ENCODE measurements around the gene REPS2.

Gene REPS2

DNA sequence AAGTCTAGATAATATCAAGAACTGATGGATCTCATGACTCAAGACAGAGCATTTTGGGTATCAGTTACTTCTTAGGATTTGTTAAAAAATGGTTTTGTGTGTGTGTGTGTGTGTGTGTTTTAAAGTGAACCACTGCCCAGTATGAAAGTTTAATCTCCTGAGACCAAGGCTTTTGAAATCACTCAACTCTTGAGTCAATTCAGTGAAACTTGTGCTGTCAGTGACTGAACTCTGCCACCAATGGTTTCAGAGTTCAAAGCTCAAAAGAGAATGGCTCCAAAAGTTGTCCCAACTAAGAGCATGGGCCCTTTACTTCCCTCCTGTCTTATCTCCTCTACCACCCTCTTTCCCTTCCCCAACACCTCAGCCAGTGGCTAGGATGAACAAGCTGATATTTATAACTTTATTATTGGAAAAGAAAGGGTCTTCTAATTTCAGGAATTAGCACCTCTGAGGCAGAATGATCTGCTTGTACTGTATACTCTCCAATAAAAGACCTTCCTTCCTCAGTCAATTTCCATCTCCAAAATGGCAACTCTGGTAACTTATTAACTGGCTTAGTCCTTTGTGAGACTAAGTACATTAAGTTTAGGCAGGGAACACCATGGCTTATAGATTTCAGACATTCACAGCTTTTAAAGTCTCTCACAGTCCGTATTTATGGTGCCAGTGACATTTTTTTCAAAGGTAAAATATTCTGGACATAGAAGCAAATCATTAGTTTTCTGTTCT lies 152.2 kb downstream of the REPS2 start:
- TF ChIP-seq CTCF (IDR thresholded peaks at IDR 0.05; ENCODE audit: low read depth, low read length, missing control alignments): no peak
- no peak for DNase-seq (ENCODE audit: low read depth)
- H3K4me3 ChIP-seq (ENCODE audit: low read depth, low read length): no peak overlapping the region

- TF ChIP-seq CTCF (IDR thresholded peaks at IDR 0.05; ENCODE audit: low read depth, low read length, missing control alignments): no peak
- no peak for DNase-seq (ENCODE audit: low read depth)
- no peak overlapping the region for H3K4me3 ChIP-seq (ENCODE audit: low read depth, low read length)
Measured at GRCh38 chrX:17104433-17104832, 158.0 kb downstream of the REPS2 start.

DNA sequence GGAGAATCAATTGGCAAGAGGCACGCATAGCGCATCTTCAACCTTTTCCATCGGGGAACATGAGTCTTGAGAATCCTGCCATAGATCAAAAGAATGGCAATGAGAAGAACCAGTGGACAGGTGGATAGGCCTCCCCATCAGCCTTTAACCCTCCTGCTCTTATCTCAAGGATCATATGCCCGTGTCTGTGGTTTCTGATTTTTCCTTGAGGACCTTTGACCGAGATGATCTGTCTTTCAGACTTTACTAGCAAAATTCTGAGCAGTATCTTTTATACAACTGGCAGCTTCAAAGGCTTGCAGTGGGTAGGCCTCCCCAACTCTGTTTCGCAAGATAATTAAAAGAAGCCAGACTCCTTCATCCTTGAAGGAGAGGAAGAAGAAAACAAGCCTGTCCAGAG lies 174.4 kb downstream of the REPS2 start:
- no peak for DNase-seq (ENCODE audit: low read depth)
- TF ChIP-seq CTCF (IDR thresholded peaks at IDR 0.05; ENCODE audit: low read depth, low read length, missing control alignments): no peak
- no peak overlapping the region for H3K4me3 ChIP-seq (ENCODE audit: low read depth, low read length)

- no peak for TF ChIP-seq CTCF (IDR thresholded peaks at IDR 0.05; ENCODE audit: low read depth, low read length, missing control alignments)
- H3K4me3 ChIP-seq (ENCODE audit: low read depth, low read length): no peak overlapping the region
Measured at GRCh38 chrX:17154001-17154400, 207.5 kb downstream of the REPS2 start.

GRCh38 chrX:17160975-17161374 lies 214.5 kb downstream of the REPS2 start:
- no peak for TF ChIP-seq CTCF (IDR thresholded peaks at IDR 0.05; ENCODE audit: low read depth, low read length, missing control alignments)
- H3K4me3 ChIP-seq (ENCODE audit: low read depth, low read length): no peak overlapping the region
- DNase-seq (ENCODE audit: low read depth): no peak

More at GRCh38 chrX:17154001-17154400, 207.5 kb downstream of the REPS2 start:
- DNase-seq (ENCODE audit: low read depth): no peak

DNA sequence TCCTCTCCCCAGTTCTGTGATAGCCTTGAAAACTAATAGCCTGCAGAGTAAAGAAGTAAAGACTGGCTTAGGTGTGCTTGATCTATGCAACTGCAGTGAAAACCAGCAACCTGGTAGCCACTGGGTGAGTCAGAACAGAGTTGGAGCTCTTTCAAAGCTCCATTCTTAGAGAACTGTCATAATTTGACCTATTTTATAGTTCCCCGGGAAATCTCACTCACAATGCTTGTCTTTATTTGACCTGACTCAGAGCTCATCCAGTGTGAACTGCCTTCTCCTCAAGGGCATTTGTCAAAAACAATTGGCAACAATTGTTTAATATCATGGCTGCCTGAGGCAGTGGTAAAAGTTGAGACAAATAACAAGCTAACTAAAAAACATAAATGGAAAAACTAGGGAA lies 215.5 kb downstream of the REPS2 start:
- DNase-seq (ENCODE audit: low read depth): no peak
- TF ChIP-seq CTCF (IDR thresholded peaks at IDR 0.05; ENCODE audit: low read depth, low read length, missing control alignments): no peak
- no peak overlapping the region for H3K4me3 ChIP-seq (ENCODE audit: low read depth, low read length)

DNA sequence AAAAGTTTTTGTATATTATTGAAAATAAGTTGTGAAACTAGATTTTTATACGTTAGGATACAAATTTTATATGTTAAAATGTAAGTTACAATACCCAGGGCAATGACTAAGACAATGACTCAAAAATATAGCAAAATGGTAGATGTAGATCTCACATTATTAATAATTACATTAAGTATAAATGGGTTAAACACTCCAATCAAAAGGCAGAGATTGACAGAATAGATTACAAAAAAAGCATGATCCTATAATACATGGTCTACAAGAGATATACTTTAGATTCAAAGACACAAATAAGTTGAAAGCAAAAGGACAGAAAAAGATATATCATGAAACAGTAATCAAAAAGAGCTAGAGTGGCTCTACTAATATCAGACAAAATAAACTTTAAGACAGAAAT lies 217.6 kb downstream of the REPS2 start:
- no peak for TF ChIP-seq CTCF (IDR thresholded peaks at IDR 0.05; ENCODE audit: low read depth, low read length, missing control alignments)
- no peak for DNase-seq (ENCODE audit: low read depth)
- no peak overlapping the region for H3K4me3 ChIP-seq (ENCODE audit: low read depth, low read length)

Data from GM12864 (cell line).